Measurements from ENCODE around the gene UBE2Q1.

UBE2Q1 gene

GRCh38 chr1:154577346-154578057, 19.0 kb upstream of the UBE2Q1 start:
- DNase-seq (ENCODE audit: low read depth): no peak

- no peak for DNase-seq (ENCODE audit: low read depth)
These were observed 17.6 kb upstream of the UBE2Q1 start for GRCh38 chr1:154575951-154576566.

- no peak for DNase-seq (ENCODE audit: low read depth)
These were observed 16.9 kb upstream of the UBE2Q1 start for GRCh38 chr1:154575147-154575927.

- DNase-seq (ENCODE audit: low read depth): peak; percentile 51
These were observed 16.3 kb upstream of the UBE2Q1 start for GRCh38 chr1:154574716-154575115.

- DNase-seq (ENCODE audit: low read depth): no peak
These were observed 14.7 kb upstream of the UBE2Q1 start for GRCh38 chr1:154573168-154573510.

- no peak for DNase-seq (ENCODE audit: low read depth)
These were observed 14.2 kb upstream of the UBE2Q1 start for GRCh38 chr1:154572468-154573167.

GRCh38 chr1:154571964-154572288, 13.5 kb upstream of the UBE2Q1 start:
- no peak for DNase-seq (ENCODE audit: low read depth)

- no peak for DNase-seq (ENCODE audit: low read depth)
These were observed 12.9 kb upstream of the UBE2Q1 start for GRCh38 chr1:154571244-154571963.

- no peak for DNase-seq (ENCODE audit: low read depth)
These were observed 9.8 kb upstream of the UBE2Q1 start for GRCh38 chr1:154568157-154568815.

GRCh38 chr1:154567386-154568156, 9.1 kb upstream of the UBE2Q1 start, which contains the start of gene CHRNB2:
TSS of gene CHRNB2 (plus strand) at chr1:154567778. CDS start at chr1:154568045, 267 bp downstream.
- DNase-seq (ENCODE audit: low read depth): peak; percentile 20

- DNase-seq (ENCODE audit: low read depth): no peak
These were observed 7.4 kb upstream of the UBE2Q1 start for GRCh38 chr1:154565876-154566275.

- DNase-seq (ENCODE audit: low read depth): peak; percentile 90
These were observed 1.1 kb upstream of the UBE2Q1 start for GRCh38 chr1:154559466-154560044.

- DNase-seq (ENCODE audit: low read depth): peak; percentile 99
These were observed 431 bp upstream of the UBE2Q1 start for GRCh38 chr1:154558720-154559465.

GRCh38 chr1:154557248-154557938, 1.1 kb downstream of the UBE2Q1 start:
- no peak for DNase-seq (ENCODE audit: low read depth)

GRCh38 chr1:154556422-154556821, 2.0 kb downstream of the UBE2Q1 start:
- peak; percentile 32 for DNase-seq (ENCODE audit: low read depth)

- DNase-seq (ENCODE audit: low read depth): no peak
These were observed 5.1 kb downstream of the UBE2Q1 start for GRCh38 chr1:154553056-154554030.

- no peak for DNase-seq (ENCODE audit: low read depth)
These were observed 6.4 kb downstream of the UBE2Q1 start for GRCh38 chr1:154552036-154552435.

- no peak for DNase-seq (ENCODE audit: low read depth)
These were observed 7.0 kb downstream of the UBE2Q1 start for GRCh38 chr1:154551474-154551873.
